PFSK-1 (cell line): ENCODE results near the gene CAPZA2.

ENCODE experiments used
- FOXP2 ChIP-seq: optimal IDR thresholded peaks from 2 replicates; pipeline ENCODE3; 2011; ENCODE audit warnings: borderline replicate concordance, control low read depth, inconsistent platforms; ENCODE audit not compliant: insufficient read depth; ENCODE audit errors: extremely low read length, extremely low read depth
- POLR2AphosphoS5 ChIP-seq: IDR thresholded peaks from 2 replicates; pipeline ENCODE4 v1.6.1; 2012; ENCODE audit warnings: low read depth, mild to moderate bottlenecking, control low read depth, low read length, moderate library complexity
- REST ChIP-seq, 2 experiments: IDR thresholded peaks; 2 replicates each; pipeline versions ENCODE4 v1.6.1 to v1.8.0; 2011 to 2012; ENCODE audit warnings: low read depth in 2 of 2, low read length in 2 of 2, control low read depth in 1 of 2, inconsistent platforms in 1 of 2, mild to moderate bottlenecking in 1 of 2, moderate library complexity in 1 of 2; ENCODE audit not compliant: insufficient read depth in 1 of 2
- SIN3A ChIP-seq: IDR thresholded peaks from 2 replicates; pipeline ENCODE4 v1.6.1; 2012; ENCODE audit warnings: mild to moderate bottlenecking, low read length, moderate library complexity, borderline replicate concordance; ENCODE audit not compliant: insufficient read depth
- TAF1 ChIP-seq: IDR thresholded peaks from 2 replicates; pipeline ENCODE4 v1.6.1; 2012; ENCODE audit warnings: low read length, control low read depth, borderline replicate concordance; ENCODE audit not compliant: insufficient read depth

CAPZA2 gene

GRCh38 chr7:116957874-116958273 is 95.5 kb downstream of the CAPZA2 start:
- TF ChIP-seq SIN3A = no peak
- no peak for TF ChIP-seq FOXP2
- no peak for TF ChIP-seq TAF1
- no peak for TF ChIP-seq REST (IDR thresholded peaks at IDR 0.05; ENCODE audit: insufficient read depth in 1 of 2, low read depth in 2 of 2, low read length in 2 of 2)
- no peak for TF ChIP-seq POLR2AphosphoS5

- no peak for TF ChIP-seq REST (IDR thresholded peaks at IDR 0.05; ENCODE audit: insufficient read depth in 1 of 2, low read depth in 2 of 2, low read length in 2 of 2)
These were observed 100.8 kb downstream of the CAPZA2 start for GRCh38 chr7:116963234-116963633.

- TF ChIP-seq REST (IDR thresholded peaks at IDR 0.05; ENCODE audit: insufficient read depth in 1 of 2, low read depth in 2 of 2, low read length in 2 of 2) = no peak
- no peak for TF ChIP-seq POLR2AphosphoS5
- no peak for TF ChIP-seq FOXP2
- TF ChIP-seq TAF1 = no peak
- no peak for TF ChIP-seq SIN3A
These were observed 104.2 kb downstream of the CAPZA2 start for GRCh38 chr7:116966601-116967000.

GRCh38 chr7:116967254-116967922 is 105.0 kb downstream of the CAPZA2 start:
- TF ChIP-seq FOXP2 (no peak), SIN3A (no peak), TAF1 (no peak), POLR2AphosphoS5 (no peak), REST (IDR thresholded peaks at IDR 0.05; ENCODE audit: insufficient read depth in 1 of 2, low read depth in 2 of 2, low read length in 2 of 2) (no peak)

GRCh38 chr7:116967983-116968382 is 105.6 kb downstream of the CAPZA2 start:
- TF ChIP-seq POLR2AphosphoS5 (no peak), REST (IDR thresholded peaks at IDR 0.05; ENCODE audit: insufficient read depth in 1 of 2, low read depth in 2 of 2, low read length in 2 of 2) (no peak), TAF1 (no peak), SIN3A (no peak), FOXP2 (no peak)
